ENCODE results near the gene AUTS2.

The AUTS2 gene

GRCh38 chr7:70577078-70577477 lies 978.8 kb downstream of the AUTS2 start:
- Histone ChIP-seq H3K27ac (replicated peaks) (no peak overlapping the region), H3K4me3 (replicated peaks; ENCODE audit: insufficient read depth, low read length) (no peak overlapping the region), H3K27me3 (ENCODE audit: insufficient read depth, poor library complexity, severe bottlenecking) (no peaks in the 10 kb centered on the region)
- TF ChIP-seq REST (IDR thresholded peaks at IDR 0.05; ENCODE audit: insufficient replicate concordance, low read depth) (no peak), GABPA (IDR thresholded peaks at IDR 0.05; ENCODE audit: low read depth) (no peak), POLR2AphosphoS5 (IDR thresholded peaks at IDR 0.05; ENCODE audit: low read depth) (no peak), CTCF (IDR thresholded peaks at IDR 0.05; ENCODE audit: insufficient read depth, low read length) (no peak), SPI1 (IDR thresholded peaks at IDR 0.05; ENCODE audit: borderline replicate concordance, low read depth) (no peak)
- DNase-seq (ENCODE audit: low read depth in 1 of 2, low spot score in 1 of 2) = no peak

- no peak for DNase-seq (ENCODE audit: low read depth in 1 of 2, low spot score in 1 of 2)
- TF ChIP-seq REST (IDR thresholded peaks at IDR 0.05; ENCODE audit: insufficient replicate concordance, low read depth) (no peak), CTCF (IDR thresholded peaks at IDR 0.05; ENCODE audit: insufficient read depth, low read length) (no peak), GABPA (IDR thresholded peaks at IDR 0.05; ENCODE audit: low read depth) (no peak), POLR2AphosphoS5 (IDR thresholded peaks at IDR 0.05; ENCODE audit: low read depth) (no peak), SPI1 (IDR thresholded peaks at IDR 0.05; ENCODE audit: borderline replicate concordance, low read depth) (no peak)
- no peak overlapping the region for H3K27ac ChIP-seq (replicated peaks)
- no peaks in the 10 kb centered on the region for H3K27me3 ChIP-seq (ENCODE audit: insufficient read depth, poor library complexity, severe bottlenecking)
- H3K4me3 ChIP-seq (replicated peaks; ENCODE audit: insufficient read depth, low read length) = no peak overlapping the region
These were observed 979.9 kb downstream of the AUTS2 start for GRCh38 chr7:70578131-70578530.

- no peak for DNase-seq (ENCODE audit: low read depth in 1 of 2, low spot score in 1 of 2)
- Histone ChIP-seq H3K27me3 (ENCODE audit: insufficient read depth, poor library complexity, severe bottlenecking) (no peaks in the 10 kb centered on the region), H3K4me3 (replicated peaks; ENCODE audit: insufficient read depth, low read length) (no peak overlapping the region), H3K27ac (replicated peaks) (no peak overlapping the region)
- TF ChIP-seq SPI1 (IDR thresholded peaks at IDR 0.05; ENCODE audit: borderline replicate concordance, low read depth) = no peak
- TF ChIP-seq CTCF (IDR thresholded peaks at IDR 0.05; ENCODE audit: insufficient read depth, low read length) = no peak
- TF ChIP-seq GABPA (IDR thresholded peaks at IDR 0.05; ENCODE audit: low read depth) = no peak
- TF ChIP-seq POLR2AphosphoS5 (IDR thresholded peaks at IDR 0.05; ENCODE audit: low read depth) = no peak
- TF ChIP-seq REST (IDR thresholded peaks at IDR 0.05; ENCODE audit: insufficient replicate concordance, low read depth) = no peak
These were observed 981.3 kb downstream of the AUTS2 start for GRCh38 chr7:70579397-70580097.

Data from HL-60 (cell line).